HG02973 (cell line): ENCODE results near the gene LRP6.
"Not testable (repeated sequence)": the region's sequence is repeated elsewhere in the genome, so short reads cannot be mapped to it uniquely, and the experiment has no call there.

Experiments used
- ATAC-seq: cut with Tn5 transposase; IDR thresholded peaks from one replicate; pipeline ENCODE4 v1.9.1; 2021; ENCODE audit warnings: moderate library complexity; ENCODE audit not compliant: unreplicated experiment

The LRP6 gene

DNA sequence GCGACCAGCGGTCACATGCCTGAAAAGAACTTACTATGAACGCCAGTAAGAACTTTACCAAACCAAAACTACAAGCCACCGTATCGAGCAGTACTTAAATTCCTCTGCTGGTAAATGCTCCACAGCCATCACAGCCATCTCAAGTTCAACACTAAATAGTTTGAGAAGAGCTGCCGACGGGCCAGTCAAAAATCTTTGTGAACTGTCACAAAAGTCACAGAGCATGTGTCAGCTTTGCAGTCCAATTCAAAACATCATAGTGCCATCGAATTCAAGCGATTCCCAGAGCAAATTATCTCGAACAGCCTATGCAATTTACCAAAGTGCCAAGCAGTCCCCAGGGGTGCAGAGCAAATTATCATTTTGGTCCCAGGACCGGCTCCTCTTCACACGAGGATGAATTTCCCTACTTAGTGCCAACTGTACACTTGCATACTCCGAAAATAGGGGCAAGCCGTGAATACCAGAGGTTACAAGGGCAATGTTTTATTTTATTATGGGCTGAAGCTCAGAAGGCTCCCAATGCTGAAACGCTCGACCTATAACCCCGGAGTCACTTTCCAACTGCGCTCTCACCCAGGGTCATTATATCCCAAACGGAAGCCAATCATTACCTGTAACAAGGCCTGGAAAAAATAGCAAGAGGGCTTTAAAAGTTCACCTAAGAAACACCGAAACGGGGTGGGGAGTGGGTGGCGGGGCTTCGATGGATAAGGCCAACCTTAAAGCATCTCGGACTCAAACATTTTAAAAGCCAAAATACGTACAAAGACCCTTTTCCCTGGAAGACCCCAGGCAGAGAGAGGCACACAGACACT, 1.1 kb downstream of the LRP6 start:
- no peak for ATAC-seq

DNA sequence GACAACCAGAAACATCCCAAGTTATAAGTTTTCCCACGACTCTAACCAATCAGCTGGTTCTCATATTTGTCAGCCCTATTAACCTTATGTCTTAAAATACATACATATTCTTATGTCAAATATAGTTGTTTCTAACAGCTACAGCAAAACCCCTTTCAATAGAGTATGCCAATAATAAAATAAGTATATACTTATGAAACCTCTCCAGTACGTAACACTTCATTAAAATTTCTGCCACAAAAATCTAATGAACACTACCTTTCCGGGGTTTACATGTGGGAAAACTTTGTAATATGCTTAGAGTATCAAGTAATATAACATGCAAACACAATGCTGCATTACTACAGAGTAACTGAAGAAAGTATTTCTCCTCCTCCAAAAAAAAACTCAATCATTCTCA, 1.8 kb downstream of the LRP6 start:
- no peak for ATAC-seq

DNA sequence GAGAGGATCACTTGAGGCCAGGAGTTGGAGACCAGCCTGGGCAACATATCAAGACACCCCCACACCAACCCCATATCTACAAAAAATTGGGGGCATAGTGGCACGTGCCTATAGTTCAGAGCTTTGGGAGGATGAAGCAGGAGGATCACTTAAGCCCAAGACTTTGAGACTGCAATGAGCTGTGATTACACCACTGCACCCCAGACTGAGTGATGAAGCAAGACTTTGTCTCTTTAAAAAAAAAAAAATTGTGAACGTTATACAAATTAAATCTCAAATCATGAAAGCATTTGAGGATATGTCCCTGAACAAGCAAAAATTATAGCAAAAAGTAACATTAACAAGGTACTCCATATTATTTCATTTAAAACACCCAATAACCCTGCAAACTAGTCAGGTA, 2.9 kb downstream of the LRP6 start:
- ATAC-seq, result no peak

DNA sequence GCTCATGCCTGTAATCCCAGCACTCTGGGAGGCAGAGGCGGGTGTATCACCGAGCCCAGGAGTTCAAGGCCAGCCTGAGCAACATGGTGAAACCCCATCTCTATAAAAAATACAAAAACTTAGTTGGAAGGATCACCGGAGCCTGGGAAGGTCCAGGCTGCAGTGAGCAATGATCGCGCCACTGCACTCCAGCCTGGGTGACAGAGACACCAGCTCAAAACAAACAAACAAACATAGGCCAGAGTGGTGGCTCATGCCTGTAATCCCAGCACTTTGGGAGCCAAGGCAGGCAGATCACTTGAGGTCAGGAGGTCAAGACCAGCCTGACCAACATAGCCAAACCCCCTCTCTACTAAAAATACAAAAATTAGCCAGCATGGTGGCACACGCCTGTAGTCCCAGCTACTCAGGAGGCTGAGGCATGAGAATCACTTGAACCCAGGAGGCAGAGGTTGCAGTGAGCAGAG, 10.5 kb downstream of the LRP6 start:
- ATAC-seq, result not testable (repeated sequence)

DNA sequence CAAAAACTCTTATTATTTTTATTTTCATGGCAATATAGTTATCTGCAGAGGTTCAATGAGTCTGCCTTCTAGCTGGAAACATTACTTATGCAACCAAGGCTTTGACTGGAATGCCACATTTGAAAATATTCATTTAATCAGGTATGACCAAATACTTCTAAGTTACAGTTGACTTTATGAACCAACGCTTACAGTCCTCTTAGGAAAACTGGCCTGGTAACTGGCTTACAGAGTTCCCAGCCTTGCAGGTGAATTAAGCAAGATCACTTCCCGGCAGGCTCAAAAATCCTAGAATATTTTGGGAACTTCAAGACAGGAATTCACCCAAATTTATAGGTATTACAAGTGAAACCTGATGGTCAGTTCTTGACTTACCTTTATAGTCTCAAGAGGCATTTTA, 12.3 kb downstream of the LRP6 start:
- ATAC-seq, result no peak

DNA sequence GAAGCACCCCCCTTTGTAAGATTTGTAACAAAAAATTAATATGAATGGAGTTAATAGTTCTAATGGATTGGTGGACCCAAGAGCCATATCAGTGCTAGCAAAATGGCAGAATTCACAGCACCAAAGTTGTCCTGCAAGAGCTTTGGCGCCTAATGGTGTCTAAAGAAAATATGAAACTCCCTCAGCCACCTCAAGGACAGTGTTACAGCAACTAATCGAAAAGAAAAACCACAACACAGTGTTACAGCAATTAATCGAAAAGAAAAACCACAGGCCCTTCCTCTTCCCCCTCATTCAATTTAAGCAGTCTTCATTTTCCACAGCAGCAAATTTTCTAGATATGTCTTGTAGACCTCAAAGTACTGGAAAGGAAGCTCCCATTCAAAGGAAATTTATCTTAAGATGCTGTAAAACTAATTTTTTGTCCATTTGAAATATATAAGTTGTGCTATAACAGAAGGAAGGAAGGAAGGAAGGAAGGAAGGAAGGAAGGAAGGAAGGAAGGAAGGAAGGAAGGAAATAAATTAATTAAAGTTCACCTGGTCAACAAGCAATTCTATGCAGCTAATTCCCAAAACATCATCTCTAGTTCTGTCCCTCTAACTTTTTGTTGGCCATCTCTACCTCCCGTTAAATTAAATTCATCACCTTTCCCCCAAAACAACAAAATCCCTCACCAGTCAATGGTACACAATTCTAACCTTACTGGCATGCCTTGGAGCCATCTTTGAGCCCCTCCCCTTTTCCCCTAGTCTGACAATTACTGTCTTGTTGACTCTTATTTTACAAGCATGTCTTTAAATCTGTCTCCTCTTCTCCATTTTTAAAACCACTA, 17.4 kb downstream of the LRP6 start:
- ATAC-seq, result no peak

DNA sequence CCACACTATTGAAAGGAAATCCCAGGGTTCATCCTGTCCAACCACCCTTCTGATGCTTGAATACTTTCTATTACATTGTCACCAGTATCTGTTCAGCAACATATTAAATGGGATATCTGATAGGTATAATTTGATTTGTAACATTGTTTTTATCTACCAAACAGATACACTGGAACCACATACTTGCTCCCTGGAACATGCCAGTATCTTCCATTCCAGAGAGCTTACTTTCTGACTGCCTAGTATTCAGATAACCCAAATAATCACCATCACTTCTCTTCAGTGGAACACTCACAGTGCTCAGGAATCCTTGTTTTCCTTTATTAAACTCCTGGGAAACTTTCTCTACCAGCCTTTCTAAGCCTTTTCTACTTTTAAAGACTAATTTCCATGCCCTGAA, 19.3 kb downstream of the LRP6 start:
- no peak for ATAC-seq

DNA sequence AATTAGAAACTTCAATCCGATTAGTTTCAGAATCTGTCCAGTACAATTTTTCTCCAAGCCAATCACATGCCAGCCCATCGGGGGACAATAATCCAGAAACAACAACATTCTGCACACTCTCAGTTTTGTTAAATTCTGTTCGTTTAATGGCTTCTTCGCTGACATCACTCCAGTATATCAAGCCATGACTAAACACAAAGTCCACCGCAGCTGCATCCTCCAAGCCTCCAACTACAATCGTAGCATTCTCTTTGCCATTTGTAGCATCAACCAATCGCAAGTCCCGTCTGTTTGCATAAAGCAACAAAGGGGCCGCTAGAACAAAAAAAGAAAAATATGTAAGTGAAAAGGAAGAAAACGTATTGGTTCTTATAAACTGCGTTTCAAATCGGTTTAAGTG, 22.5 kb downstream of the LRP6 start:
- no peak for ATAC-seq

DNA sequence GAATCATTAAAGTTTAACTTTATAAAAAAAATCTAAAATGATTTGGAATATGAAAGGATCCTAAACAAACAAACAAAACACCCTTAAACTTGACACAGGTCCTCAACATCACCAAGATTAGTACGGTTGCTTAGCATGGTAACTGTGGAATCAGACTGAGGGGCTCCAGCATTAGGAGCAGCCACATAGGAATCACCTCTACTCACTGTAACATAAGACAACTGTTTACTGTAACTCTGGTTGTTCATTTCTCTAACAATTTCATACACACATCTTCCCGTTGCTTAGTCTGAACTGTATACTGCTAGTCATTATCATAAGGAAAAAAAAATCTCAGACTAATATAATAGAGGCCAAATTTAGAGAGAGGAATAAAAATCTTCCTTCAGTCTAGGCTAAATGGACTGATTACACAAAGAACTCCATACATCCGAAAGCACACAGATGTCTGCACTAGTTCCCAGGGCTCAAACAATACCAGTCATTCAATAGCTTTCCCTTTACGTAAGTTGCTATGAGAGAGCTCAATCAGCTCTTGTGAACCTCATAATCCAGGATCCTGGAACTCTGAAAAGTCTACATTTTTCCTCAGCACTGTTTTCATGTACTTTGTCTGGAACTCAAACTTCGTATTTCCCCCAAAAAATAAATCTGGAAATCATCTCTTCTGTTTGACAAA, 26.0 kb downstream of the LRP6 start:
- ATAC-seq, result no peak

DNA sequence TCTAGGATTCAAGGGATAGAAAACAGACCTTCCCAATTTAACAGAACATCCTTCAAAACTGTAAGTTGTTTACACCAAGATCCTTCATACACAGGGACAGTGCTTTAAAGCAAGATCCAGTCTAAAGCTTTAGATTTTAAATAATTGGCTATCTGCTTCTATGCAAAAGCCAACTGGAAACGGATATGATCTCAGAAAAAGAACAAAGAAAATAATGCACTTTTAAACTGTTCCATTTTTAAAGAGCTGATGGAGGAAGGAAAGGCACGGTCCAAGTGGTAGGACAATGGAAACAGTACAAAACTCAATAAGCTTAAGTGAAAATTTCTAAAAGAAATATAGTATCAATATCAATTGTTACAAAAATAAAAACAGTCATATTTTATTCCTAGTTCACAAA, 27.7 kb downstream of the LRP6 start:
- no peak for ATAC-seq

DNA sequence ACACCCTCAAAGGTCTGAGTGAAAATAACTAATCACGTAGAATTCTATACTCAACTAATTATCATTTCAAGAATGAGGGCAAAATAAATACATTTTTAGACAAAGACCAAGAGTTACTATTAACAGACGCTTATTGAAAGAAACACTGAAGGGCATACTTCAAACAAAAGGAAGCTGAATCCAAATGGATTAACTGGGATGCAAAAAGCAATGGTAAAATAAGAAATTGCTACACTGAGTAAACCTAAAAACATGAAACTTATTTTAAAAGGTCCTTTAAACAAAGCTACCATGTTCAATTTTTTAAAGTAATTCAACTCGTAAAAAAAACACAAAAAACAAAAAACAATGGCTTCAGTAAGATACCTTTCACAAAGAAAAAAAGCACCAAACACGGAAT, 28.2 kb downstream of the LRP6 start:
- ATAC-seq, result no peak

DNA sequence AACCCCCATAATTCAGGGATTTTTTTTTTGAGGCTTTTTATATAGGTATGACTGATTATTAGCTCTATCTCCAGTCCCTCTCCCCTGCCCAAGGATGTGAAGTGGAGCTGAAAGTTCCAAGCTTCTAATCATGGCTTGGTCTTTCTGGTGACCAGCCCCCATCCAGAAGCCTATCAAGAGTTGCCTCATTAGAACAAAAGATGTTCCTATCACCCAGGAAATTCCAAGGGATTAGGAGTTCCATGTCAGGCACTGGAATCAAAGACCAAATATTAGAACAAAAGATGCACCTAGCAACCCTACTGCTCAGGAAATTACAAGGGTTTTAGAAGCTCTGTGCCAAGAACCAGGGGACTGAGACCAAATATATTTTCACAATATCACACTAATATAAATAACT, 29.9 kb downstream of the LRP6 start:
- no peak for ATAC-seq

DNA sequence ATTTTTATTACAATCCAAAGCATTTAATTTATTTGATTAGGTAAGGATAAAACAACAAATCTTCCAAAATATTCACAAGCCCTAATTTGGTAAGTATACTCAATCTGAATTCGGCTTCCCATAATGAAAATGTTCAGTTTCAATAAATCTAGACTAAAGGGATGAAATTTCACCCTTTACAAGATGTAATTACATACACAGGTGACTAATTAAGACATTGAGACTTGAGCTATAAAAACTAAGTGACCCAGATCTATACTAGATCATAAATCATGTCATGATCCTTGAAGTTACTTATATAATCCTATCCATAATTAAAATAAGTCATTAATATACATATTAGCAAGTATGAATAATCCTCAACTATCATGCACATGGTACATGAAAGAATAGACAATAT, 36.6 kb downstream of the LRP6 start:
- no peak for ATAC-seq

DNA sequence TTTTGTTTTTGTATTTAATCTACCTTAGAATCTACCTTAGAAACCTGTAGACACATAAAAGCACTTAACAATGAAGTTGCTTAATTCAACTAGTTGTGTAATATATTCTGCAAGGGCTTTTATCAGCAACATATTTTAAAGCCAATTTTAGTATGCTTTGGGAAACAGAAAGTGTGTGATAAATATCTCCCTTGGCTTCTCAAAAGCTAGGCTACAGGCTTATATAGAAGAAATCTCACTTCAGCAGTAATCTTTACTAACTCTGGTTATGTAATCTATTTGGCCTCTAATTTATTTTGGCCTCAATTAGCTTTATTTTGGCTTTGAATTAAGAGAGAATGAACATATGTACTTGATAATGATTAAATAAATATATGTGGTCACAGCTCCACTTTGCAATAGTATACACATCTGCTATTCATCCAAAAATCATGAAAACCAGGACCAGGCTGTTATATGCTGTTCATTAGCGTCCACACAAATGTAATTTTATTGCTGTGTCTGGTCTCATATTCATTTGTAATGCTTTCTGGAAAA, 37.2 kb downstream of the LRP6 start:
- ATAC-seq, result no peak

DNA sequence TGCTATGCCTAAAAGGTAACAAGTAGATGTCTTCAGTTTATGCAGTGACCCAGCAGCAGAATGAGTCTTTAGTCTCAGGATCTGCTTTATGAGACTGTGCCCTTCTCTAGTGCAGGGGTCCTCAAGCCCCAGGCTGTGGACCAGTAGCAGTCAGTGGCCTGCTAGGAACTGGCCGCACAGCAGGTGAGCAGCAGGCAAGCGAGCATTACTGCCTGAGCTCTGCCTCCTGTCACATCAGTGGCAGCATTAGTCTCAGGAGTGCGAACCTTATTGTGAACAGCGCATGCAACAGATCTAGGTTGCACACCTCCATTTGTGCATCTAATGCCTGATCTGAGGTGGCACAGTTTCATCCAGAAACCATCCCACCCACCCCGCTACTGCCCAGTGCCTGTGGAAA, 38.4 kb downstream of the LRP6 start:
- no peak for ATAC-seq

DNA sequence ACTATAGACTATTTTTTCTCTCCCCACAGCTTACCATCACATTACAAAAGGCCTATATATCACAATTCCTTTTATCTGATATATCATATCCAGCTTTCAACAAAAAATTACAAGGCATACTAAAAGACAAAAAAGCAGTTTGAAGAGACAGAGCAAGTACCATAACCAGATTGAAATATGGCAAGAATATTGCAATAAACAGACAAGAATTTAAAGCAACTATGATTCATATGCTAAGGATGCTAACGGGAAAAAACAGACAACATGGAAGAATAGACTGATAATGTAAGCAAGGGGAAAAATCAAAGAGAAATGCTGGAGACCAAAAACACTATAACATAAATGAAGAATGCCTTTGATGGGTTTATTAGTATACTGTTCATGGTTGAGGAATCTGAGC, 40.7 kb downstream of the LRP6 start:
- no peak for ATAC-seq

DNA sequence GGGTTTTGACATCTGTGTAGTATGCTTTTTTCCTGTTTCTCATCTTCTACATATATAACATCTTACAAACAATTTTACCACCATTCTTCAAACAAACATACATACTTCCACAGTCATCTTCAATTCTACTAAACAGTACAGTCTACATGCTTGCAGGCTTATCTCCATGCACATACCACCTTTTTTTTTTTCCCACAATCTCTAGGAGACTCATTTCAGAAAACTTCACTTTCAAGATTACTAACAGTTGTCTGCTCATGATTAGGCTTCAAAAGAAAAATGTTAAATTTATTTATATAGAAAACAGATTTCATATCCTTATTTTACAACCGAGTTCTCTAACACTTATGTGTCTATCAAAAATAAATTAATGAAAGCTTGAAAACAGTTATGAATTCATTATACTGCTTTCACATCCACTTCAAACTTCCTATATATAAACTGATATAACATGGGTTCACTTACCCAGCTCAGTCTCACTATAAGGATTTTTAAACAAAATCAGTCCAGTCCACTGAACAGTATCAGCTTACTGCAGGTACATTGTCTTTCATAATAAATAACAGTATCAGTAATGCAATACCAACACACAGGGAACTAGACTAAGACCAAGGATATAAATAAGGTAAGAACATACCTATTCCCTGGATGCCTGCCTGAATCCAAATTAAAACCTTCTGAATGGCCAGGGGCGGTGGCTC, 42.5 kb downstream of the LRP6 start:
- ATAC-seq, result no peak

DNA sequence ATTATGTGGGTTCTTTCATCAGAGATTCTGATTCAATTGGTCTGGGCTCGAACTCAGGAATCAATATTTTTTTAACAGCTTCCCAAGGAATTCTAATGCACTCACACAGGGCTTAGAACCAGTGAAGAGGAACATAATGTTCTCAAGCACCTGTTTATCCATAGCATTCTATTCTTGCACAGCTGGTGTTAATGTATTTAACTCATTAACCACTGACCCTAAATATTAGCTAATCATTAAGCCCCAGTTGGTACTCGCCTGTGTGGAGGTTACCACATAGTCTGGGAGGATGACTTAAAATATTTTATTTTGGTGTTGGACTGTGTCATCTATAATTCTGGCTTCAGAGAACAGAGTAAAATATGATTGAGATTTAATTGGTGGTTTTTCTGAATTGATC, 45.3 kb downstream of the LRP6 start:
- no peak for ATAC-seq

DNA sequence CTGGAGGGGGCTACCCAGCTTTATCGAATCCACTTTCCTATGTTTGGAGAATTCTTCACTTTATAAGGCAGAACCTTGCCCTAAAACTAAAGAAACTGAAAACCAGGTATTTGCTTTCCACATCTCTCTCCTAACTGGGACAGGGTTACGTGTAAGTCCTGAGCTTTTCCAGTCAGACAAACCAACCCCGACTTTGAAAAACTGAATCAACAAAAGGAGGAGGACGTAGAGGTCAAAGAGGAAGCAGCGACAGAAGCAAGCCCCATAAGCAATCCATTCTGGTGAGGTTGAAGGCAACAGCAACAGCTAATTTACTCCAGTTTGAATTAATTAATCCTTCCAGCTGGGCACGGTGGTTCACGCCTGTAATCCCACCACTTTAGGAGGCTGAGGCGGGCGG, 47.2 kb downstream of the LRP6 start:
- no peak for ATAC-seq

DNA sequence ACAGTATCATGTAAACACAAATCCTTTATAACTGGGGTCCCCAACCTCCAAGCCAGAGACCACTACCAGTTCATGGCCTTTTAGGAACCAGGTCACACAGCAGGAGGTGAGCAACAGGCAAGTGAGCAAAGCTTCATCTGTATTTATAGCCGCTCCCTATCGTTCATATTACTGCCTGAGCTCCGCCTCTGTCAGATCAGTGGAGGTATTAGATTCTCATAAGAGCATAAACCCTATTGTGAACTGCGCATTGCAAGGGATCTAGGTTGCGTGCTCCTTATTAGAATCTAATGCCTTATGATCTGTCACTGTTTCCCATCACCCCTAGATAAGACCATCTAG, 49.9 kb downstream of the LRP6 start:
- ATAC-seq, result no peak
